CD14-positive monocyte (primary cell): ENCODE results near the gene SLC1A2. TPM values are rescaled to one million over a fixed set of nuclear protein-coding genes. Genes with fewer than 3 reads are reported as not detected.

Source experiments
- DNase-seq, 3 donors: peaks; one replicate each; pipeline ENCODE4 v3.0.0-alpha.2; 2011 to 2022
- H2AFZ ChIP-seq: 2 replicates; pipeline ENCODE4 v1.6.0; 2012; ENCODE audit warnings: mild to moderate bottlenecking, low read depth, low read length, inconsistent platforms; ENCODE audit not compliant: insufficient read depth, poor library complexity, severe bottlenecking
- H3K27ac ChIP-seq, 2 donors: 1 replicate in 1 of 2; 2 replicates in 1 of 2; pipeline ENCODE4 v1.5.1; 2012 to 2013; ENCODE audit warnings: low read length in 2 of 2, control low read depth in 1 of 2, inconsistent platforms in 1 of 2, low read depth in 1 of 2, mild to moderate bottlenecking in 1 of 2
- H3K27me3 ChIP-seq, 2 donors: one replicate each; pipeline versions ENCODE4 v1.6.0 to v1.6.1; 2011 to 2013; ENCODE audit warnings: low read length in 2 of 2; ENCODE audit not compliant: control insufficient read depth in 2 of 2, insufficient read depth in 2 of 2
- H3K36me3 ChIP-seq, 2 donors: replicated peaks in 1 of 2; 1 replicate in 1 of 2; 2 replicates in 1 of 2; pipeline versions ENCODE4 v1.5.1 to v1.6.1; 2012 to 2013; ENCODE audit warnings: low read length in 2 of 2, control low read depth in 1 of 2, inconsistent platforms in 1 of 2, mild to moderate bottlenecking in 1 of 2; ENCODE audit not compliant: insufficient read depth in 2 of 2, control insufficient read depth in 1 of 2
- H3K4me1 ChIP-seq, 2 donors: 1 replicate in 1 of 2; 2 replicates in 1 of 2; pipeline versions ENCODE4 v1.5.1 to v1.6.1; 2012 to 2013; ENCODE audit warnings: low read length in 2 of 2, control low read depth in 1 of 2, inconsistent platforms in 1 of 2, mild to moderate bottlenecking in 1 of 2, moderate library complexity in 1 of 2; ENCODE audit not compliant: insufficient read depth in 2 of 2, control insufficient read depth in 1 of 2
- H3K4me2 ChIP-seq: replicated peaks from 2 replicates; pipeline ENCODE3; 2012; ENCODE audit warnings: low read length, moderate library complexity, mild to moderate bottlenecking; ENCODE audit not compliant: poor library complexity, severe bottlenecking; ENCODE audit errors: extremely low read depth
- H3K4me3 ChIP-seq, 3 experiments: fragments of 200-600 bp in 1 of 3; sonication (generic) in 1 of 3; replicated peaks in 1 of 3; 1 replicate in 2 of 3; 2 replicates in 1 of 3; pipeline ENCODE4 v1.5.1; 2011 to 2013; ENCODE audit warnings: low read length in 3 of 3, mild to moderate bottlenecking in 3 of 3, control low read depth in 2 of 3, low read depth in 2 of 3, inconsistent platforms in 1 of 3, moderate library complexity in 1 of 3
- H3K79me2 ChIP-seq: 2 replicates; pipeline ENCODE4 v1.6.0; 2012; ENCODE audit warnings: mild to moderate bottlenecking, control low read depth, inconsistent platforms, low read length, moderate library complexity; ENCODE audit not compliant: insufficient read depth
- H3K9ac ChIP-seq: 2 replicates; pipeline ENCODE4 v1.6.0; 2017; ENCODE audit warnings: low read length, mild to moderate bottlenecking; ENCODE audit not compliant: insufficient read depth, poor library complexity, severe bottlenecking
- H3K9me3 ChIP-seq, 2 donors: replicated peaks in 1 of 2; 1 replicate in 1 of 2; 2 replicates in 1 of 2; pipeline versions ENCODE4 v1.5.1 to v1.6.1; 2012 to 2013; ENCODE audit warnings: low read length in 2 of 2, control low read depth in 1 of 2; ENCODE audit not compliant: control insufficient read depth in 1 of 2, insufficient read depth in 1 of 2
- H4K20me1 ChIP-seq: 2 replicates; pipeline ENCODE4 v1.6.0; 2012; ENCODE audit warnings: mild to moderate bottlenecking, low read length, control low read depth, moderate library complexity; ENCODE audit not compliant: insufficient read depth
- H3K27ac Mint-ChIP-seq, 7 donors: one replicate each; pipeline ENCODE4 v1.8.0; 2020; ENCODE audit warnings: mild to moderate bottlenecking in 7 of 7, mixed read lengths in 7 of 7, moderate library complexity in 6 of 7, inconsistent platforms in 2 of 7
- H3K27me3 Mint-ChIP-seq, 3 donors: one replicate each; pipeline ENCODE4 v1.8.0; 2021 to 2022; ENCODE audit warnings: low read depth in 3 of 3, mild to moderate bottlenecking in 3 of 3, mixed read lengths in 3 of 3, moderate library complexity in 3 of 3, inconsistent platforms in 1 of 3
- H3K36me3 Mint-ChIP-seq, 2 donors: one replicate each; pipeline ENCODE4 v1.8.0; 2020; ENCODE audit warnings: mixed read lengths in 2 of 2, inconsistent platforms in 1 of 2, mild to moderate bottlenecking in 1 of 2
- H3K4me1 Mint-ChIP-seq: one replicate; pipeline ENCODE4 v1.8.0; 2020; ENCODE audit warnings: mild to moderate bottlenecking, mixed read lengths
- H3K4me3 Mint-ChIP-seq, 2 donors: one replicate each; pipeline ENCODE4 v1.8.0; 2020; ENCODE audit warnings: mild to moderate bottlenecking in 2 of 2, mixed read lengths in 2 of 2, moderate library complexity in 1 of 2
- H3K9me3 Mint-ChIP-seq, 7 donors: one replicate each; pipeline ENCODE4 v1.8.0; 2020 to 2022; ENCODE audit warnings: mixed read lengths in 7 of 7, mild to moderate bottlenecking in 6 of 7, moderate library complexity in 6 of 7, inconsistent platforms in 2 of 7
- CTCF ChIP-seq: fragments of 200-600 bp; IDR thresholded peaks from one replicate; pipeline ENCODE4 v1.8.0; 2022; ENCODE audit warnings: antibody characterized with exemption, mild to moderate bottlenecking
- WGBS: methylation state at CpG from one replicate; pipeline ENCODE4 v1.1.5; 2013; ENCODE audit warnings: missing lambda C conversion rate; ENCODE audit not compliant: insufficient coverage; 5-methylcytosine and 5-hydroxymethylcytosine counted together
- intact Hi-C, 2 donors: fragments of 100-400 bp; cut with micrococcal nuclease; formaldehyde crosslinking; loops; one replicate each; pipeline versions ENCODE4 v1.15.0 to v1.15.1; 2023
- polyA plus RNA-seq, 3 donors: library from polyadenylated mRNA; depleted of rRNA in 1 of 3; unstranded in 2 of 3; stranded (reverse) in 1 of 3; fragments of 300-500 nt in 2 of 3; fragments of >200 nt in 1 of 3; fragmentation: Illumina TruSeq in 2 of 3; gene quantifications; 1 replicate in 2 of 3; 2 replicates in 1 of 3; pipeline ENCODE4 v1.2.3, GENCODE V29; 2012 to 2021

SLC1A2 gene
- polyA plus RNA-seq, 3 donors: 0.07 TPM; not detected in 2

GRCh38 chr11:35246745-35247144, 172.6 kb downstream of the SLC1A2 start:
- Histone ChIP-seq H3K9ac (no peak overlapping the region), H4K20me1 (no peaks in the 10 kb centered on the region), H3K36me3 (no peaks in the 10 kb centered on the region), H3K79me2 (no peaks in the 10 kb centered on the region), H3K27me3 (no peaks in the 10 kb centered on the region), H2AFZ (no peak overlapping the region), H3K4me2 (no peak overlapping the region), H3K27ac (no peak overlapping the region), H3K4me3 (no peak overlapping the region), H3K4me1 (peaks cover 8 to 11% of the 10 kb centered on the region in 2 donors), H3K9me3 (peaks cover 0 to 10% of the 10 kb centered on the region in 2 donors)
- H3K36me3 Mint-ChIP-seq: no peaks in the 10 kb centered on the region
- H3K27ac Mint-ChIP-seq: no peak overlapping the region
- no peak overlapping the region for H3K4me3 Mint-ChIP-seq
- H3K9me3 Mint-ChIP-seq: peaks cover 0 to 11% (median 3%) of the 10 kb centered on the region in 7 donors
- DNase-seq: no peak
- no peak for TF ChIP-seq CTCF
- H3K4me1 Mint-ChIP-seq: peaks cover 10% of the 10 kb centered on the region
- intact Hi-C loops: loop anchor here in 1 of 2 donors (10.0 kb wide), 1 partner anchor 48 kb away; no protein-coding TSS in a partner anchor
- 65% methylated on average over 2 of the region's 2 CpGs for WGBS
- H3K27me3 Mint-ChIP-seq: no peaks in the 10 kb centered on the region

GRCh38 chr11:35245786-35246185, 173.6 kb downstream of the SLC1A2 start:
- Histone ChIP-seq H3K27me3 (no peaks in the 10 kb centered on the region), H3K4me3 (no peak overlapping the region), H3K9me3 (peaks cover 0 to 10% of the 10 kb centered on the region in 2 donors), H4K20me1 (no peaks in the 10 kb centered on the region), H3K4me2 (no peak overlapping the region), H3K4me1 (peaks cover 7 to 8% of the 10 kb centered on the region in 2 donors), H3K9ac (no peak overlapping the region), H2AFZ (no peak overlapping the region), H3K79me2 (no peaks in the 10 kb centered on the region), H3K36me3 (no peaks in the 10 kb centered on the region), H3K27ac (no peak overlapping the region)
- Mint-ChIP-seq H3K27ac (no peak overlapping the region), H3K9me3 (peaks cover 0 to 11% (median 3%) of the 10 kb centered on the region in 7 donors), H3K4me3 (no peak overlapping the region), H3K36me3 (no peaks in the 10 kb centered on the region), H3K27me3 (no peaks in the 10 kb centered on the region), H3K4me1 (peaks cover 8% of the 10 kb centered on the region)
- intact Hi-C loops: loop anchor here in 1 of 2 donors (10.0 kb wide), 1 partner anchor 49 kb away; no protein-coding TSS in a partner anchor
- WGBS: 100% methylated on average over 1 of the region's 1 CpG
- DNase-seq: no peak
- TF ChIP-seq CTCF: no peak
